ENCODE data around the gene MAPKAP1.

MAPKAP1 gene

GRCh38 chr9:125621170-125621569 is 85.8 kb downstream of the MAPKAP1 start:
- no peak for ATAC-seq
- no peak for TF ChIP-seq ESRRG (CRISPR knock-in tag; IDR thresholded peaks at IDR 0.05)

DNA sequence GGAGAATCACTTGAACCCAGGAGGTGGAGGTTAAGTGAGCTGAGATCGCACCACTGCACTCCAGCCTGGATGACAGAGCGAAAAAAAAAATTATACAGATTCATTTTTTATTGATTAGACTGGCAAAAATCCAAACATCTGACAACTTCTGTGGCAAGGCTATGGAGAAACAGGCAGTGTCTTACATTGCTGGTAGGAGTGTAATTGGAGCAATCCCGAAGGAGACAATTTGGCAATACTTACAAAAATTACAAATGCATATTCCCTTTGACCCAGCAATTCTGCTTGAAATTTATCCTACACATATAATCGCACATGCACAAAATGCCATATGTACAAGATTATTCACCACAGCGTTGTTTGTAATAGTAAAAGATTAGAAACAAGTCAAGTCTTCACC is 86.8 kb downstream of the MAPKAP1 start:
- no peak for ATAC-seq
- TF ChIP-seq TOX (CRISPR knock-in tag; IDR thresholded peaks at IDR 0.05; ENCODE audit: borderline replicate concordance) (no peak), GLIS3 (CRISPR knock-in tag; IDR thresholded peaks at IDR 0.05) (no peak), CREB5 (CRISPR knock-in tag; IDR thresholded peaks at IDR 0.05; ENCODE audit: low read depth) (no peak), OSR1 (CRISPR knock-in tag; IDR thresholded peaks at IDR 0.05) (no peak), RARB (CRISPR knock-in tag; IDR thresholded peaks at IDR 0.05) (no peak)

DNA sequence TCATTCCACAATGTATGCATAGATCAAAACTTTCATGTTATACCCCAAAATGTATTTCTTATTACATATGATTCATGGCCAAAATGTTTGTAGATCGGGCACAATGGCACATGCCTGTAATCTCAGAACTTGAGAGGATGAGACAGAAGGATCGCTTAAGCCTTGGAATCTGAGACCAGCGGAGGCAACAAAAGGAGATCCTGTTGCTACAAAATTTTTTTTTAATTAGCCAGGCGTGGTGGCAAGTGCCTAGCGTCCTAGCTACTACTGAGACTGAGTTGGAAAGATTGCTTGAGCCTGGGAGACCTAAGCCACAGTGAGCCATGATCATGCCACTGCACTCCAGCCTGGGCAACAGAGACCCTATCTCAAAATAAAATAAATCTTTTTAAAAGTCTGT is 89.9 kb downstream of the MAPKAP1 start:
- TF ChIP-seq SNAI2 (CRISPR knock-in tag; IDR thresholded peaks at IDR 0.05), result no peak
- no peak for TF ChIP-seq ISL1 (CRISPR knock-in tag; IDR thresholded peaks at IDR 0.05)
- TF ChIP-seq, protein P1, sequence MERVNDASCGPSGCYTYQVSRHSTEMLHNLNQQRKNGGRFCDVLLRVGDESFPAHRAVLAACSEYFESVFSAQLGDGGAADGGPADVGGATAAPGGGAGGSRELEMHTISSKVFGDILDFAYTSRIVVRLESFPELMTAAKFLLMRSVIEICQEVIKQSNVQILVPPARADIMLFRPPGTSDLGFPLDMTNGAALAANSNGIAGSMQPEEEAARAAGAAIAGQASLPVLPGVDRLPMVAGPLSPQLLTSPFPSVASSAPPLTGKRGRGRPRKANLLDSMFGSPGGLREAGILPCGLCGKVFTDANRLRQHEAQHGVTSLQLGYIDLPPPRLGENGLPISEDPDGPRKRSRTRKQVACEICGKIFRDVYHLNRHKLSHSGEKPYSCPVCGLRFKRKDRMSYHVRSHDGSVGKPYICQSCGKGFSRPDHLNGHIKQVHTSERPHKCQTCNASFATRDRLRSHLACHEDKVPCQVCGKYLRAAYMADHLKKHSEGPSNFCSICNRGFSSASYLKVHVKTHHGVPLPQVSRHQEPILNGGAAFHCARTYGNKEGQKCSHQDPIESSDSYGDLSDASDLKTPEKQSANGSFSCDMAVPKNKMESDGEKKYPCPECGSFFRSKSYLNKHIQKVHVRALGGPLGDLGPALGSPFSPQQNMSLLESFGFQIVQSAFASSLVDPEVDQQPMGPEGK (CRISPR knock-in tag; IDR thresholded peaks at IDR 0.05; ENCODE audit: borderline replicate concordance), result no peak
- no peak for TF ChIP-seq ZFP30 (CRISPR knock-in tag; IDR thresholded peaks at IDR 0.05)
- no peak for ATAC-seq

- ATAC-seq, result no peak
- TF ChIP-seq POU6F1 (CRISPR knock-in tag; IDR thresholded peaks at IDR 0.05; ENCODE audit: borderline replicate concordance, low read depth), result no peak
Measured at GRCh38 chr9:125613141-125613540, 93.9 kb downstream of the MAPKAP1 start.

DNA sequence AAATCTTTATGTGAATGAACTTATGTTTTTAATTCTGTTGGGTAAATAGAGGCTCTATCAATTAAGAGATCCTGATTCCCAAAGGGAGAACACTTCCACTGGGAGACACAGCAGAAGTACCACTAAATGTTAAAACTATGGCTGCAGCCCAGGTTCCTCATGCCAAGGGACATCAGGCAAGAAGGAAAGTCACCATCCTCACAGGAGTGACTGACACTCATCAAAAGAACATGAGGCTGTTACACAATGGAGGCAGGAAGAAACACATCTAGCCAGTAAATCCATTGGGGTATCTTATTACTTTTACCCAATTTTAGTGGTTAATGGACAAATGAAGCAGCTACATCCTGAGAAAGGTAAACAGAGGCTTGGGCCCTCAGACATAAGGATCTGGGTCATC is 94.4 kb downstream of the MAPKAP1 start:
- ATAC-seq, result no peak

More for the DNA sequence above, 94.4 kb downstream of the MAPKAP1 start:
- TF ChIP-seq BACH2 (CRISPR knock-in tag; IDR thresholded peaks at IDR 0.05; ENCODE audit: borderline replicate concordance) (no peak), ESRRG (CRISPR knock-in tag; IDR thresholded peaks at IDR 0.05) (no peak), RARB (CRISPR knock-in tag; IDR thresholded peaks at IDR 0.05) (no peak), ZNF8 (CRISPR knock-in tag; IDR thresholded peaks at IDR 0.05) (no peak), ISL1 (CRISPR knock-in tag; IDR thresholded peaks at IDR 0.05) (no peak), POU6F1 (CRISPR knock-in tag; IDR thresholded peaks at IDR 0.05; ENCODE audit: borderline replicate concordance, low read depth) (no peak)
- TF ChIP-seq, protein P2, sequence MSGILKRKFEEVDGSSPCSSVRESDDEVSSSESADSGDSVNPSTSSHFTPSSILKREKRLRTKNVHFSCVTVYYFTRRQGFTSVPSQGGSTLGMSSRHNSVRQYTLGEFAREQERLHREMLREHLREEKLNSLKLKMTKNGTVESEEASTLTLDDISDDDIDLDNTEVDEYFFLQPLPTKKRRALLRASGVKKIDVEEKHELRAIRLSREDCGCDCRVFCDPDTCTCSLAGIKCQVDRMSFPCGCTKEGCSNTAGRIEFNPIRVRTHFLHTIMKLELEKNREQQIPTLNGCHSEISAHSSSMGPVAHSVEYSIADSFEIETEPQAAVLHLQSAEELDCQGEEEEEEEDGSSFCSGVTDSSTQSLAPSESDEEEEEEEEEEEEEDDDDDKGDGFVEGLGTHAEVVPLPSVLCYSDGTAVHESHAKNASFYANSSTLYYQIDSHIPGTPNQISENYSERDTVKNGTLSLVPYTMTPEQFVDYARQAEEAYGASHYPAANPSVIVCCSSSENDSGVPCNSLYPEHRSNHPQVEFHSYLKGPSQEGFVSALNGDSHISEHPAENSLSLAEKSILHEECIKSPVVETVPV (CRISPR knock-in tag; IDR thresholded peaks at IDR 0.05), result no peak
